ENCODE data around the gene SLN.

- no peak for TF ChIP-seq POLR2A (IDR thresholded peaks at IDR 0.05)
- no peak for TF ChIP-seq CTCF (IDR thresholded peaks at IDR 0.05)
Observed at GRCh38 chr11:107716884-107717532, 5.2 kb upstream of the SLN start.
